Activated CD4-positive, alpha-beta T cell treated with anti-CD3 and anti-CD28 coated beads for 36 hours (primary cell): Measurements from ENCODE around the gene NUDT4. TPM values are rescaled to one million over a fixed set of nuclear protein-coding genes. Genes with fewer than 3 reads are reported as not detected.

Experiments
- ATAC-seq: fragments of 200-7000 bp; cut with Tn5 transposase; one replicate; pipeline ENCODE4 v1.10.0; 2021; ENCODE audit warnings: mild to moderate bottlenecking, moderate library complexity
- CTCF ChIA-PET: fragments of 350-600 bp; sonication (Branson Sonifier 250); formaldehyde crosslinking; loops from one replicate; lab custom pipeline; 2021; ENCODE audit warnings: antibody characterized with exemption; lab: Charles Lee
- POLR2A ChIA-PET: fragments of 350-600 bp; sonication (Branson Sonifier 250); formaldehyde crosslinking; loops from one replicate; lab custom pipeline; 2021; ENCODE audit warnings: antibody characterized with exemption, inconsistent platforms; lab: Charles Lee
- DNase-seq: peaks from one replicate; pipeline ENCODE4 v3.0.0-alpha.2; 2020
- H3K27ac Mint-ChIP-seq: one replicate; pipeline ENCODE4 v1.8.0; 2021; ENCODE audit warnings: mixed read lengths
- H3K27me3 Mint-ChIP-seq: one replicate; pipeline ENCODE4 v1.8.0; 2021; ENCODE audit warnings: mixed read lengths
- H3K36me3 Mint-ChIP-seq: one replicate; pipeline ENCODE4 v1.8.0; 2021; ENCODE audit warnings: low read depth, mixed read lengths
- H3K4me1 Mint-ChIP-seq: one replicate; pipeline ENCODE4 v1.8.0; 2021; ENCODE audit warnings: mixed read lengths
- H3K4me3 Mint-ChIP-seq: one replicate; pipeline ENCODE4 v1.8.0; 2021; ENCODE audit warnings: mild to moderate bottlenecking, moderate library complexity, mixed read lengths
- H3K9me3 Mint-ChIP-seq: one replicate; pipeline ENCODE4 v1.8.0; 2021; ENCODE audit warnings: low read depth, mixed read lengths
- intact Hi-C, 2 experiments: fragments of 100-400 bp; cut with DNase I in 1 of 2; cut with micrococcal nuclease in 1 of 2; formaldehyde crosslinking; loops; one replicate each; pipeline versions ENCODE4 v1.14.2 to v1.15.1; 2022 to 2024; cut with DNase I, micrococcal nuclease
- total RNA-seq, 2 experiments: library from RNA; stranded (reverse); gene quantifications; one replicate each; pipeline ENCODE4 v1.2.3, GENCODE V29; 2021

The NUDT4 gene
- total RNA-seq, 2 experiments from 2014 or later: 47.5 to 58.7 TPM

DNA sequence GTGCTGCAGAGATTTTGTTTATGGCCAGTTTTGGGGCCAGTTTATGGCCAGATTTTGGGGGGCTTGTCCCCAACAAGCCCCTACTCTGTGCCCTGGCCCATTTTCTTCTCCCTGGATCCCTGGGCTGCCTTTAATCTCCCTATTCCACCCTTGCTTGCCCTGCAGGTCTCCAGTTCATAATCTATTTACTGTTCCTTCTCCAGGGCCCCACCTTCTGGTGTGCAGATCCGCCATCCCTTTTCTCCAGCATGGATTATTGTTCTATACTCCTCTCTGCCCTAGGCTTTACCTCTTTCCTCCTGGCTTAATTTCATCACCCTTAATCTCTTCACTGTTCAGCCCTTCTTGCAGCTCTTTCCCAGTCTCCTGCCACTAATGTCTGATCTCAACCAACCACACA is 26.0 kb upstream of the NUDT4 start:
- intact Hi-C loops: no loop called here
- CTCF ChIA-PET: interaction anchor here (0.7 kb wide), 1 partner anchor 341 kb away, joined by 3 read pairs; no protein-coding TSS in a partner anchor
- Mint-ChIP-seq H3K27ac (no peak overlapping the region), H3K4me1 (no peaks in the 10 kb centered on the region), H3K36me3 (no peaks in the 10 kb centered on the region), H3K9me3 (no peaks in the 10 kb centered on the region), H3K27me3 (no peaks in the 10 kb centered on the region), H3K4me3 (no peak overlapping the region)
- POLR2A ChIA-PET: no interaction called here
- no peak for ATAC-seq
- DNase-seq: no peak

DNA sequence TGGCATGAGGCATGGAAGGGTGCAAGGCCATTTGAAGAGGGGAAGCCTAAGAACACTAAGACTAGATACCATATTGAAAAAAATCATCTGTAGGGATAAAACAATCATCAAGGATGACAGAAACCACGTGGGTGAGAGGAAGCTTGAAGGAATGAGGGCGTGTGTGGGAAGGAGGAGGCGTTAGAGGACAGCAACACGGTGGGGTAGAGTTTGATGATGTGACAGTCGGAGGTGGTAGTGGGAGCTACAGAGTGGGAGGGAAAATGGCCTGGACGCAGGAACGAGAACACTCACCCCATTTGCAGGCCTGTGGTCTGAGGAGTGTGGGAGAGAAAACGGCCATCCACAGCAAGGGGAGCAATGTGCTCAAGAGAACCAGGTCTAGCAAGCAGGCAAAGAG is 25.4 kb upstream of the NUDT4 start:
- ChIA-PET POLR2A (no interaction called here), CTCF (interaction anchor here (0.7 to 0.8 kb wide), 2 partner anchors 67 to 341 kb away, joined by 3 to 4 read pairs; no protein-coding TSS in a partner anchor)
- Mint-ChIP-seq H3K27me3 (no peaks in the 10 kb centered on the region), H3K4me3 (no peak overlapping the region), H3K9me3 (no peaks in the 10 kb centered on the region), H3K36me3 (no peaks in the 10 kb centered on the region), H3K27ac (no peak overlapping the region), H3K4me1 (no peaks in the 10 kb centered on the region)
- DNase-seq (no peak), ATAC-seq (no peak)
- intact Hi-C loops: no loop called here

DNA sequence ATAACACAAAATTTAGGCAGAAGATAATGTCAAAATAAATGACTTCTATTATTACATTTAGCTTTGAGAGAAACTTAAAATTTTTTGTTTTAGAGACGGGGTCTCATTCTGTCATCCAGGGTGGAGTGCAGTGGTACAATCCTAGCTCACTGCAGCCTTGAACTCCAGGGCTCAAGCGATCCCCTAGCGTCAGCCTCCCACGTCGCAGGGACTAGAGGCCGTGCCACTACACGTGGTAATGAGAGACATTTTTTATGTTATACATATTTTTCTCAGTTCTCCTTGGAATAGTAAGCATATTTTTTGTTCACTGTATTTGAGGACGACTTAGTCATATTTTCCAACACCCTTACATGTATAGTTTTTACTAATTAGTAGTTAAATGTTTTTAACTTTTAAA is 21.5 kb upstream of the NUDT4 start:
- intact Hi-C loops: no loop called here
- Mint-ChIP-seq H3K36me3 (no peaks in the 10 kb centered on the region), H3K27ac (no peak overlapping the region)

DNA sequence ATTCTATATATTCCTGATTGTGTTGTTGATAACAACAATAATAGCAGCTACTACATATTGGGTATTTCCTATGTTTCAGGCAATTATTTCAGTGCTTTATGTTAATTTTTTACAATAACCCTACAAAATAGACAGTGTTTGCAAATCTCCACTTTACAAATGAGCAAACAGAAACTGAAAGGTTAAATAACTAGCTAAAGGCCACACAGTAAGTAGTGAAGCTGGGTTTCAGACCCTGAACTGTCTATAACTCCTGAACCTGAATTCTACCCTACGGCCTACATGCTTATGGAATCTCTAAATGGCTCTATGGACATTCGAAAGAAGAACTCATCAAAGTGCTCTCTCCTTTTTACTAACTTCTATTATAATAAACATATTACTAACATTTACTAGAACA is 19.7 kb upstream of the NUDT4 start:
- Mint-ChIP-seq H3K4me1 (peaks cover under 1% of the 10 kb centered on the region), H3K36me3 (no peaks in the 10 kb centered on the region), H3K27me3 (no peaks in the 10 kb centered on the region), H3K9me3 (no peaks in the 10 kb centered on the region), H3K27ac (no peak overlapping the region), H3K4me3 (no peak overlapping the region)
- no peak for DNase-seq
- ChIA-PET CTCF (interaction anchor here (0.7 to 1.4 kb wide), 5 partner anchors 11 to 480 kb away, joined by 3 to 4 read pairs (median 3); no protein-coding TSS in a partner anchor), POLR2A (interaction anchor here (0.6 kb wide), 1 partner anchor 28 kb away, joined by 5 read pairs; no protein-coding TSS in a partner anchor)
- intact Hi-C loops: no loop called here
- no peak for ATAC-seq

More for the DNA sequence above, 21.5 kb upstream of the NUDT4 start:
- ATAC-seq (no peak), DNase-seq (no peak)
- no peaks in the 10 kb centered on the region for H3K9me3 Mint-ChIP-seq
- H3K4me3 Mint-ChIP-seq: no peak overlapping the region
- H3K4me1 Mint-ChIP-seq: no peaks in the 10 kb centered on the region
- CTCF ChIA-PET: no interaction called here
- H3K27me3 Mint-ChIP-seq: no peaks in the 10 kb centered on the region
- POLR2A ChIA-PET: no interaction called here

DNA sequence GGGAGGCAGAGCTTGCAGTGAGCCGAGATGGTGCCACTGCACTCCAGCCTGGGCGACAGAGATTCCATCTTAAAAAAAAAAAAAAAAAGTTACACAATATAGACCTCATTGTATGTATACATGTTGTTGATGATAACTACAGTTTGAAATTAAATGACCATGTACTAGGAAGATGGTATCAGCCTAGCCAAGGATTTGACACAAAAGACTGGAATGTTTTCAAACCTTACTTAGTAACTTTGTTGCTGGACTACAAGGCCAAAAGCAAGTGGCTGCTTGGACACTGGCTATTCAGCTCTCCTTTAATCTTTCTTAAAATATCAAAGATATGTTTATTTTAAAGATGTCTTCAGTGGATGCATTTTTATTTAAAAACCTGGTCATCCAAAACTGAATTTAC is 18.9 kb upstream of the NUDT4 start:
- intact Hi-C loops: no loop called here
- Mint-ChIP-seq H3K36me3 (no peaks in the 10 kb centered on the region), H3K27me3 (no peaks in the 10 kb centered on the region), H3K27ac (no peak overlapping the region), H3K4me1 (peaks cover 4% of the 10 kb centered on the region), H3K4me3 (no peak overlapping the region), H3K9me3 (no peaks in the 10 kb centered on the region)
- DNase-seq (no peak), ATAC-seq (no peak)
- ChIA-PET CTCF (interaction anchor here (0.7 to 1.5 kb wide), 2 partner anchors 19 to 454 kb away, joined by 3 read pairs; partner anchors contain the start of gene NUDT4), POLR2A (no interaction called here)

DNA sequence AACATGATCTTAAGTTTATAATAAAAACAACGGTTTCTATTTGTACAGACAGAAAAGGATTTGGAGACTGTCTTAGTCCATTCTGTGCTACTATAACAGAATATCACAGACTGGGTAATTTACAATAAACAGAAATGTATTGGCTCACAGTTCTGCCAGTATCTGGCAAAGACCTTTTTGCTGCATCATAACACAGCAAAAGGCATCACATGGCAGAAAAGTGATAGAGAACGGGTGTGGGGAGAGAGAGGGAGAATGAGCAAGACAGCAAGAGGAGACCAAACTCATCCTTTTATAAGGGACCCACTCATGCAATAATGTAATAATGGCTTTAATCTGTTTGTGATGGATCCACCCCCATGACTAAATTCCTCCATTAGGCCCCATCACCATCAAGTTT is 17.0 kb upstream of the NUDT4 start:
- Mint-ChIP-seq H3K27me3 (no peaks in the 10 kb centered on the region), H3K36me3 (no peaks in the 10 kb centered on the region), H3K4me3 (no peak overlapping the region), H3K9me3 (no peaks in the 10 kb centered on the region), H3K27ac (no peak overlapping the region), H3K4me1 (peaks cover 10% of the 10 kb centered on the region)
- no peak for DNase-seq
- CTCF ChIA-PET: no interaction called here
- POLR2A ChIA-PET: no interaction called here
- ATAC-seq: no peak
- intact Hi-C loops: no loop called here

DNA sequence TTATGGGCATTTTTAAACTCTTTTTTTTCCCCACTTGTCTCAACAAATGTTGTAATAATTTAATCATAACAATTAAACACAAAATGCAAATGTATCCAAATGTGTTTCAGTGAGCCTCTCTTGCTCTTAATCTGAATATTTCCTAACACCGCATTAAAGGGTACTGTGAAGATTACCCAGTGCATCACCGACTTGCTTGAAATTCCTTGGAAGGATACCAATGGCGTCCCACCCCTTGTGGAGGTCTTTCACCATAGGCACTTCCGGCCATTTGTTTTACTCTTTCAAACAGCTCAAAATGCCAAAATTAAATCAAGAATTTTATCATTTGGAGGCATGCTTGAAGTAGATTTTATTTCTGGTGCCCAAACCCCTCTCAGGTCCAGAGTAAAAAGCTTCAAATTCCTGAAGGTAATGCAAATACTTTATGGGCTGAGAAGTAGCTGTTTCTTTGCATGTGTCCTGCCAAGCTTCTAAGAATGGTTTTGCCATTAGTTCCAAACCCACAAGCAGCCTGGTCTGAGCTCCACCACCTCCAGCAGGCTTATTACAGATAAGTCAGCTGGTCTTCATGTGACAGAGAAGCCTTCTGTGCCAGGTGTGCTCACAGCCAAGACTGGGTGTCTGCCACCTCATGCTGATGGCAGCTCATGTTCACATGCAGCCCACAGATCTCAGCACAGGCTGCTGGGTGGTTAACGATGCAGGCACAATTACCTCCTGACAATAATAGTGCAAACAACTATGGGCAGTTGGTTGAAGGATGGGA is 16.4 kb upstream of the NUDT4 start:
- ChIA-PET POLR2A (no interaction called here), CTCF (interaction anchor here (0.6 kb wide), 1 partner anchor 12 kb away, joined by 3 read pairs; no protein-coding TSS in a partner anchor)
- intact Hi-C loops: no loop called here
- Mint-ChIP-seq H3K36me3 (no peaks in the 10 kb centered on the region), H3K4me3 (no peak overlapping the region), H3K27ac (no peak overlapping the region), H3K4me1 (peaks cover 10% of the 10 kb centered on the region), H3K27me3 (no peaks in the 10 kb centered on the region), H3K9me3 (no peaks in the 10 kb centered on the region)
- DNase-seq: no peak
- no peak for ATAC-seq

DNA sequence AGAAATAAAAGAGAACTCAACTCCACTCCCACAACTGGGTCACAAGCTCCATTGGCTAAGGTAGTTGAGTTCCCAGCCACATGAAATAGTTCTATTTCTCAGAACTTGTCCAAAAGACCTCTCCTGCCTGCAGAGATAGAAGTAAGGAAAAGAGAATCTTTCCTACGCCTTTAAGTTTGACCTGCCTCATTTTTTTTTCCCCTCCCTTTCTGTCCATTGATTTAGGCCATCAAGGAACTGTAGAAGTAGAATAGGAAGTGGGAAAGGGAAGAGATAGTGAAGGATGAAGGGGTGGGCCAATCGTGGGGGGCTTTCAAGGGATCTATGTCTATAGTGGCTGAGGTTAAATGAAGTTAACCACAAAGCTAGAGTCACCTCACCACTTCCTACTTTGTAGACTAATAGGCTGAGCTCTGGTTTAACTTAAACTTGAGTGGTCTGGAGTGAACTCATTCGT is 13.9 kb upstream of the NUDT4 start:
- Mint-ChIP-seq H3K9me3 (no peaks in the 10 kb centered on the region), H3K4me1 (peaks cover 10% of the 10 kb centered on the region), H3K27me3 (no peaks in the 10 kb centered on the region), H3K27ac (no peak overlapping the region), H3K4me3 (no peak overlapping the region), H3K36me3 (no peaks in the 10 kb centered on the region)
- intact Hi-C loops: no loop called here
- DNase-seq: no peak
- peak; percentile 49 for ATAC-seq
- ChIA-PET POLR2A (interaction anchor here (0.7 kb wide), 1 partner anchor 17 kb away, joined by 4 read pairs; no protein-coding TSS in a partner anchor), CTCF (interaction anchor here (0.7 to 1.8 kb wide), 4 partner anchors 9 to 1480 kb away, joined by 3 to 6 read pairs (median 4); no protein-coding TSS in a partner anchor)

DNA sequence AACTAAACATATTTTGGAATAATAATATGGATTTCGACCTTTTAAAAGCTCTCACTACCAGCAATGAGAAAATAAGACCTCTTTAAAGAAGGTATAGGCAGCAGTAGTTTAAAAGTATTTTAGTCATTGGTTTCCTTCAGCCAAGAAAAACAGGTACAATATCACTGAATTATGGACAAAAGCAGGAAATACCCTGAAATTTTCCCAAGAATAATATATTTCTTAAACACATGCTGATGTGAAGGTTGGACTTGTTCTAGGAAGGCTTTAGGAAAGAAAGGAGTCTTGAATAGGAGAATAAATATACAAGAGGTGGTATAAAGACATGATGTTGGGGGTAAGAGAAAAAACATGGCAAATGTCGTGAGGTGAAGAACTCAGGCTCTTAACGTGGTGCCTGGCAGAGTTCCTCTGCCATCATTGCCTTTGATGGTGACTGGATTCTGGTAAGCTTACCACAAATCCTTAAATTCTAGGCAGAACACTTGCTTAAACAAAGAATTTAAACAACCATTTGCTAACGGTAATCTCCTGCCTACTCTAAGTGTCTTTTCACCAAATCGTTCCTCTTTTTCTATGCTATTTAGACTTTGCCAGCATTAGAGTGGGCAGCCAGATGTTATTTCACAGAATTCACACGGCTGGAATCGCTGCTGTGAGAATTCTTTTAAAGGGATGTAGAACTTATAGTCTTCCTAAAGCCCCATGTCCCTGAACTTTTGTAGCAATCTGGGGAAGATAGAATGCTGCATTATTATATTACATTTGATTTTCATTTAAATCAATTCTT is 11.9 kb upstream of the NUDT4 start:
- ChIA-PET CTCF (no interaction called here), POLR2A (no interaction called here)
- Mint-ChIP-seq H3K27me3 (no peaks in the 10 kb centered on the region), H3K27ac (no peak overlapping the region), H3K4me3 (no peak overlapping the region), H3K4me1 (peaks cover 10% of the 10 kb centered on the region), H3K36me3 (no peaks in the 10 kb centered on the region), H3K9me3 (no peaks in the 10 kb centered on the region)
- intact Hi-C loops: no loop called here
- DNase-seq (no peak), ATAC-seq (no peak)

DNA sequence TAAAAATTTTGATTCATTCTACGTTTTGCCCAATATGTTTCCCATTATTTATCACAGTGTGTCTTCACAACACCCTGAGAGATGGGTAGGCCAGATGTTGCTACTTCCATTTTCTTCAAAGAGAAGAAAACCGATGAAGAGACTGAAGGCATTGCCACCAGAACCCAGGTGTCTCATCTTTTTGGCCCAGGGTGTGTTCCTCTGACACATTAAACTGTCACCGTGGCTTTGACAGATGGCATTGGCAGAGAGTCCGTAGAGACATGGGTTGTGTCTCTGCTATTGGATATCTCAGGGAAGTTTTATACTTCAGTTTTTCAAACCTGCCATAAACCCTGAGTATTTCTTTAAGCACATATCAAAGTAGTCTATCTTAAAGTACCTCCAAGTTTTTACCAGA is 11.3 kb upstream of the NUDT4 start:
- Mint-ChIP-seq H3K27ac (no peak overlapping the region), H3K4me3 (no peak overlapping the region), H3K36me3 (no peaks in the 10 kb centered on the region), H3K4me1 (peaks cover 10% of the 10 kb centered on the region), H3K9me3 (no peaks in the 10 kb centered on the region), H3K27me3 (no peaks in the 10 kb centered on the region)
- intact Hi-C loops: no loop called here
- ATAC-seq: no peak
- POLR2A ChIA-PET: no interaction called here
- CTCF ChIA-PET: no interaction called here
- no peak for DNase-seq

DNA sequence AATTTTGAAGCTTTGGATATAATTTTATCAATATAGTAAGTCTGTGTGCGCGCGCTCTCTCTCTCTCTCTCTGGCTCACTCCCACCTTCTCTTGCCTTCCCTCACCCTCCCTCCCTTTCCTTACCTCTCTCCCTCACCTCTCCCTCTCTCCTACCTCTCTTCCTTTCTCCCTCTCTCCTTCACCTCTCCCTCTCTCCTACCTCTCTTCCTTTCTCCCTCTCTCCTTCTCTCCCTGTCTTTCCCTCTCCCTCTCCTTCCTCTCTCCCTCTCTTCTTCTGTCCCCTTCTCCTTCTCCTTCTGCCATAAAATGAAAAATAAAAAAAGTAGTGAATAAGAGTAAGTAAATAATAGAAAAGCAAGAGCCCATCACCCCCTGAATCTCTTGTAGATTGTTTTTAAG is 9.0 kb upstream of the NUDT4 start:
- POLR2A ChIA-PET: interaction anchor here (0.6 kb wide), 1 partner anchor 36 kb away, joined by 3 read pairs; no protein-coding TSS in a partner anchor
- DNase-seq: no peak
- CTCF ChIA-PET: interaction anchor here (0.9 kb wide), 1 partner anchor 11 kb away, joined by 3 read pairs; no protein-coding TSS in a partner anchor
- peaks cover 6% of the 10 kb centered on the region for H3K4me1 Mint-ChIP-seq
- intact Hi-C loops: no loop called here
- no peaks in the 10 kb centered on the region for H3K36me3 Mint-ChIP-seq
- H3K4me3 Mint-ChIP-seq: no peak overlapping the region
- no peak overlapping the region for H3K27ac Mint-ChIP-seq
- no peaks in the 10 kb centered on the region for H3K27me3 Mint-ChIP-seq
- H3K9me3 Mint-ChIP-seq: no peaks in the 10 kb centered on the region
- no peak for ATAC-seq
